PFSK-1 (cell line): ENCODE measurements around the gene SPG7.

Experiments
- POLR2AphosphoS5 ChIP-seq: IDR thresholded peaks from 2 replicates; pipeline ENCODE4 v1.6.1; 2012; ENCODE audit warnings: low read depth, mild to moderate bottlenecking, control low read depth, low read length, moderate library complexity
- SIN3A ChIP-seq: IDR thresholded peaks from 2 replicates; pipeline ENCODE4 v1.6.1; 2012; ENCODE audit warnings: mild to moderate bottlenecking, low read length, moderate library complexity, borderline replicate concordance; ENCODE audit not compliant: insufficient read depth
- TAF1 ChIP-seq: IDR thresholded peaks from 2 replicates; pipeline ENCODE4 v1.6.1; 2012; ENCODE audit warnings: low read length, control low read depth, borderline replicate concordance; ENCODE audit not compliant: insufficient read depth

DNA sequence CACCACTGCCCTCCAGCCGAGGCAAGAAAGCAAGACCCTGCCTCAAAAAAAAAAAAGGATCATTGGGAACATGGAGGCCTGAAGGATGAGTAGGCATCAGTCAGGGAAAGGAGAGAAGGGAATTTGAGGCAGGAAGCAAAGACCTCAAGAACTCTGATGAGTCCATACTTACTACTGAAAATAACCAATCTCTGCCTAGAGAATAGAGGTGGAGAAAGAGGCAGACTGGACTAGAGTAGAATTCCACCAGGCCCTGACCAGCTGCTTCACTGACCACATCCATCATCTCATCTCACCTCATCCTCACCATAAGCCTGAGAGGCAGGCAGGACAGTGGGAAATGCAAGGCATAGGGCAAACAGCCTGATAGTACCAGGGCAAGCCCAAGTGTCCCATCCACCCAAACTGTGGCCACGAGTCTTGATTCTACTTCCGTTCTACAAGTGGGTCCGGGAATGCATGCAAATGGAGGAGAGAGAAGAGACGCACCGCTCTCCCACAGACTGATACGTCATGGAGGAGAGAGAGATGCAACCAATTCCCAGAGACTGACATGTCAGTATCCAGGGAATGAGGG is 35.0 kb upstream of the SPG7 start:
- TF ChIP-seq POLR2AphosphoS5, result no peak
- no peak for TF ChIP-seq TAF1
- TF ChIP-seq SIN3A, result no peak
